Fibroblast of skin of right quadriceps (primary cell): ENCODE data around the gene YARS2.

ENCODE experiments used
- DNase-seq: peaks from one replicate; pipeline ENCODE4 v3.0.0-alpha.2; 2013

Gene YARS2

DNA sequence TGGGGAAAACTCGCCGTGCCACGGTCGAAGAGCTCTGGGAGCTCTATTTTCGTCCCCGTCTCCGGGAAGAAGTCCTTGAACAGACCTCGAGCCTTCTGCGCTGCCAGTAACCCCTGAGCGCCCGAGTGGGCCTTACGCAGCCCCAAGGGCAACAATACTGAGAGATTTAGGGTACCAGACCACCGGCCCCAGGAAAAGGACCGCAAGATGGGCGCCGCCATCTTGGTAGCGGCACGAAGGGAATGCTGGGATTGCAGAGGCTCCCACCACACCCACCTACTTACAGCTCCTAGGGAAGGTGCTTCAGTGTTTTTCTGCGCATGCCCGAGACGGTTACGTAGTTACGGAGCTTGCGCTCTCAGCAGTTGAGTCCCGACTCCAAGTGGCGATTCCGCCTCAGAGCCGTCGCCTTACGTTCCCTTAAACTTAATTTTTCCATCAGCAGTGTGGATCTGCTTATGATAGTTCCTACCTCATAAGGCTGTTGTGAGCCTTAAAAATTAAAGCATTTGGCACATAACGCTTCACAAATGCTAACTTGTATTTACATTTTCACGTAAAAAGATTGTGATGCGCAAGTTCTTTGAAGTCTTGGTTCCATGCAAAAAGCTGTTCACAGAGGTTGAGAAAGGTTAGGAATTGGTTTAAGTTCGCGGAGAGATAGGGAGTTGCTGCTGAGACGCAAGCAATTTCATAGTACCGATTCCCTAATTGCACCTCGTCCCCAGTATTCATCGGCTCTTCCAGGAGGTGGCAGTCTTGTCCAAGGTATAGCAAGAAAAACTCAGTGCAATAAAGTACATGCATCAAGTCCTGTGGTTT is at the start of gene YARS2:
TSS of gene YARS2 (minus strand) at position 244 of the 822 bp plus-strand sequence. CDS start at position 221, 23 bp downstream.
- peak; percentile 98 for DNase-seq

GRCh38 chr12:32804301-32804700 is 48.6 kb upstream of the YARS2 start:
- DNase-seq = no peak

DNA sequence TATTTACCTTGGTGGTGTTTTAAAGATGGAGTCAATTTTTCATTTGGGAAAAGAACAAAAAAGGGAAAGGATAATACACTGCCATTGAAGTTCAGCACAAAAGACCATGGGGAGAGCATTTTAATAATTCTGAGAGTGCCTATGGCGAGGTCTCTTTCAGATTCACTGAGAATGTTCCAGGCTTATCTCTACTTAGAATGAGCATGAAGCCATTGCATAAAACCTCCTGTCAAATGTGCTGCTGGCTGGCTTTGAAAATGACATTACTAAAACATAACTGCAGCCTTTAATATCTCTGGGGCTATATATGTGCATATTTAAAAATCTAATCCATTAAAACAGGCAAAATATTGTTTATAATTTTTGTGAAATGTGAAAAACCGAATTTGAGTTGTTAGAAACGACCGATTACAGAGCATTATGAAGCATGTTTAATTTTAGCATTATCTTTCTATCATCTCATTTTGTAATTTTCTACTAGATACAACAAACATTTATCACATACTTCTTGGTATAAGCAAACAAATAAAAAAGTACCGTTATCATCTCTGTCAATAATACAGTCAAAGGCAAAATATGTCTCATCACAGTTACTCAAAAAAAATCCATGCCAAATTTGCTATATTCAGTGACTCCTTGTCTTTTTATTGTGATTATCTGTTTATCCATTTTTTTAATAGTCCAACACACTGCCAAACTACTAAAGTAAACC is 45.7 kb upstream of the YARS2 start:
- no peak for DNase-seq

- DNase-seq = no peak
Observed at GRCh38 chr12:32794281-32794680, 38.6 kb upstream of the YARS2 start.

DNA sequence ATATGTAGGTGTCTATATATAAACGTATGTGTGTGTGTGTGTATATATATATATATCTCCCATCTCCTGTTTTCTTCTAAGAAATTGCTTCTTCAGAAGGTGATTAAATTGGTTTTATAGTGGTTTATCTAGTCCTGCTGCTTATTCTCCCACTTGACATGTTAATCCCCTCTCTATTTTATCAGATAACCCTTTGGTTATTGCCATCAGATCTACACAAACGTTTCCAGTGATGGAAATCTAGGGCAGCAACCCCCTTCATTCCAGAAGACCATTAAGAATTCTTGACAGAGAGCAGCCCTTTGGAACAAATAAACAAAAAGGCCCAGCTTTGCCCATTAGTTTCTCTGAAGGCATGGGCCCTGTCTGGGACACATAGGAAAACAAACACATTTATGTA is 34.2 kb upstream of the YARS2 start:
- DNase-seq = no peak

GRCh38 chr12:32789446-32789845 is 33.7 kb upstream of the YARS2 start:
- no peak for DNase-seq

- no peak for DNase-seq
Observed at GRCh38 chr12:32788405-32788804, 32.7 kb upstream of the YARS2 start.

- DNase-seq = no peak
Observed at GRCh38 chr12:32785557-32785956, 29.9 kb upstream of the YARS2 start.

DNA sequence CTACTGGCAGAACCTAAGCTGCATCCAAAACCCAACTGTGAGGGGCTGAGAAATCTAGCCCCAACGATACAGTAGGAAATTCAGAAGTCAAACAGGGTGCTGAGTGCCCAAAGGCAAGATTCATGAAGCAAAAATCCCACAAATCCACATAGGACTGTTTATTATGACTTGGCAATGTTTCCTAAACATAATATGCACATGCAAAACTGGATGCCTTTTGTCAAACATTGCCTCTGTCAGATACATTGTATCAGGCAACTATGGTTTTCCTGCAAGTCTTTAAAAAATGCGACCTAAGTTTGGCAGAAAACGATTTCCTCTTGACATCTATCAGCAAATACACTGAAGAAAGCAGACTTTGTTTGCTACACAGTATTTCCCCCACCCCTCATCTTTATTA is 27.3 kb upstream of the YARS2 start:
- DNase-seq = no peak

DNA sequence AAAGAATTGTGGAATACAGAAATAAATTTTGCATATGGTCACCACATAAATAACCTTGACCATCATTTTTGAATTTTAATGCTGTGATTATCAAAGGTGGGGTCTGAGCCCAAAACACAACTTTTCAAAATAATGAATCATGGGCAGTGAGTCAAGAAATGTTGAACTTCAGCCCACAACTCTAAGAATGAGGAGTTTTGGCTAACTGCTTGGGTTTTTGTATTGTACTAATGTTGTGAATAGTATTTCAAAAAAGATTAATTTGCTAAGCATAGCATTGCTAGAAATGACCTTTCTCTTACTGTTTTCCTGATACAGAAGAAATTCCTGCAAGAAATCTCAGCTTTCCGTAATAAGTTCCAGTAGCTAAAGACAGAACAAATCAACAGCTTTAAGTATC is 24.4 kb upstream of the YARS2 start:
- DNase-seq = no peak

- no peak for DNase-seq
Observed at GRCh38 chr12:32777691-32778175, 22.0 kb upstream of the YARS2 start.

- DNase-seq = no peak
Observed at GRCh38 chr12:32777159-32777558, 21.5 kb upstream of the YARS2 start.

- DNase-seq = no peak
Observed at GRCh38 chr12:32776258-32776657, 20.6 kb upstream of the YARS2 start.

DNA sequence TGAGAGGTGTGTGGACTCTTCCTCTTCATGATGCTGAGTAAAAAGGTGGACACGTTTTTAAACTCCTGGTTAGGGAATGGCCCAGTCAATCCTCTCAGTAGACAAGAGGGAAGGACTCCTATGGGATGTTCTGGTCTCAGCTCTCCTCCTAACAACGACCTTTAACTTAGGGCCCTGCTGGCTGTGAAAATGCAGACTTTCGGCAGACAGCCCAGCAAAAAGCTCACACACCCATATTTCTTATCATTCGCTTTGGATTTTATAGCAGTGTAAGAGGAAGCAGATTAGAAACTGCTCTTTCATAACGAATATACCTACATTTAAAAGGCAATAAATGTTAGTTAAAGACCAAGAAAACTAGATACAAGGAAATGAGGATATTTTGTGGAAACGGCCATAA is 18.0 kb upstream of the YARS2 start:
- DNase-seq = no peak

DNA sequence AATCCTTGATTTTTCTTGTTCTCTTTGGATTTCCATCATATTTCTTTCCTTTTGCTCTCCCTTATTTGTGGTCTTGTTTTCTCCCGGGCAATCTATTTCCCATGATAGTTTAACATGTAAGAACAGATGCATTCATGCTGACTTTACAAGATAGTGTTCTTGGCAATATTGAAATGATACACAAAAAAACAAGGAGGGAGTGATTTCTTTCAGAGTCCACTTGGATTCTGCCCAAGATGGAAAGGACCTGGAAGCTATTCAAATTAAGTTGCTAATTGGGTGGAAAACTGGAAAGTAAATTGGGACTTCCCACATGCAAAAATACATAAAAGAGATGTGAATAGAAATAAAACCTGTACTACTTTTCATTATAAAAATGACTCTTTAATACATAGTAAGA is 14.4 kb upstream of the YARS2 start:
- DNase-seq = no peak

DNA sequence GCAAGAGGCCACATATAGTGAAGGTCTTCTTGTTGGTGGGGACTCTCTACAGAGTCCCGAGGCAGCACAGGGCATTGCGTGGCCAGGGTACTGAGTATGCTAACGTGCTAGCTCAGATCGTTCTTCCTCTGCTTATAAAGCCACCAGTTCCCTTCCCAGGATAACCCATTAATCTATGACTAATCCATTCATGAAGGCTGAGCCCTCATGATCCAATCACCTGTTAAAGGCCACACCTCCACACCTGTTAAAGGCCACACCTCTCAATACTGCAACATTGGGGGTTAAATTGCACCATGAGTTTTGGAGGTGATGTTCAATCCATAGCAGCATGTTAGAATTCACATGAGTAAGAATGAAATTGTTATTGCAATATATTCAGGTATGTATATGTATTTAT is 12.8 kb upstream of the YARS2 start:
- DNase-seq = no peak

GRCh38 chr12:32765906-32766305 is 10.2 kb upstream of the YARS2 start:
- DNase-seq = no peak

DNA sequence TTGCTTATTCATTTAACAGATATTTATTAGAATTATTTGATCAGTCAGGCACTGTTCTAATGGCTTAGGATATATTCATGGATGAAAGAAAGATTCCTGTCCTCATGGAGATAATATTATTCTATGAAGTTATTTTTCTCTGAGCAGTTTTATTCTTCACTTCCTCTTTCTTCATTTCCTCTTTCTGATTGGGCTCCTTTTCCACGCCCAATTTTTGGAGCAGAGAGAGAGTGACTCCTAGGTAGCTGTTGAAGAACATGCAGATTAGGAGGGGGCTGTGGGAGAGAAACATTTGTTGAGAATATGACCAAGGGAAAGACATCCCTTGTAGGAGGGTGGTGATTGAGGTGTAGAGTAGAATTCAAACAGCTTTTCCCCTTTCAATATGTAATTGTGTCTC is 6.0 kb upstream of the YARS2 start:
- no peak for DNase-seq

- DNase-seq = no peak
Observed at GRCh38 chr12:32757157-32757556, 1.5 kb upstream of the YARS2 start.

DNA sequence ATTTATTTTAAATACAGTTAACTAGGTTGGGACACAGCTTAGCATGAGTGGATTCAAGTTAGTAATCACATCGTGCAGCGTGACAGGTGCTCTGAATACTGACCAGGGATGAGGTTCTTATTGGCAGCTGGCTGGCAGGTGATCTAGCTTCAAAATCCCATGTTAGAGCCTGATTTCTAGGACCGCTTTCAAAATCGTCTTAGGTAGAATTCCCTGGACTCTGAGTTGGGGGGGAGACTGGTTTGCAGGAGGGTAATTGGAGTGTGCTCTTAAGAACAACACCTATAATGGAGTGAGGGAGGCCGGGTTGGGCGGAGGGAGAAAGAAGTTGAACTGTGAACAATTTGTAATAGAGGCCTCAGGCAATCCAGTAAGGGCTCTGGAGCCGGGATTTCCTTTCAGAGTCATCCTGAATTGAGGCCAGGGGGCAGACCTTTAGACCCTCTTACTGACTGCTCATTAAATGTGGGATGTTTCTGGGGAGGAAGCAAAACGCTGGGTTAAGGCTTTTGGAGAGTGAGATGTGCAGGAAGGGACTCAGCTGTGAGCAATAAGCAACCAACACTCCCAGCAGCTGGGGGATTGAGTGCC is 874 bp upstream of the YARS2 start:
- DNase-seq = no peak

DNA sequence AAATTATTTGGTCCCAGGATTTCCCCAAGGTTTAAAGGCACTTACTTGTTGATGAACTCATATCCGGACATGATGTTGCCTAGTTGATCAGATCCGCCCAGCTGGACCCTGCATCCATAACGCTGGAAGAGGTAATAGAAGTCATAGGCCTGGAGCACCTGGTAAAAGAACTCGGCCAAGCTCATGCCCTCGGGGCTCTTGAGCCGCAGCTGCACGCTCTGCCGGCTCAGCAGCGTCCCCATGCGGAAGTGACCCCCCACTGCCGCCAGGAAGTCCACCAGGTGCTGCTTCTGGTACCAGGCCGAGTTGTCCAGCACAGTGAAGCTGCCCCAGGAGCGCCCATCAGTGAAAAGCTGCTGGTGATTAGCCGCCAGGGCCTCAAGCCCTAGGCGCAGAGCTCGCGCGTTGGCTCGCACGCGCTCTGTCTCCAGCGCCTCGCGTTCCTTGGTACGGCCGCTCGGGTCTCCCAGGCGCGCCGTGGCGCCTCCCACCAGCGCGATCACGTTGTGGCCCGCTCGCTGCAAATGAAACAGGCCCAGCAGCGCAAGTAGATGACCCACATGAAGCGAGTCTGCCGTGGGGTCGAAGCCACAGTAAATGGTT is 545 bp downstream of the YARS2 start:
- peak; percentile 75 for DNase-seq

DNA sequence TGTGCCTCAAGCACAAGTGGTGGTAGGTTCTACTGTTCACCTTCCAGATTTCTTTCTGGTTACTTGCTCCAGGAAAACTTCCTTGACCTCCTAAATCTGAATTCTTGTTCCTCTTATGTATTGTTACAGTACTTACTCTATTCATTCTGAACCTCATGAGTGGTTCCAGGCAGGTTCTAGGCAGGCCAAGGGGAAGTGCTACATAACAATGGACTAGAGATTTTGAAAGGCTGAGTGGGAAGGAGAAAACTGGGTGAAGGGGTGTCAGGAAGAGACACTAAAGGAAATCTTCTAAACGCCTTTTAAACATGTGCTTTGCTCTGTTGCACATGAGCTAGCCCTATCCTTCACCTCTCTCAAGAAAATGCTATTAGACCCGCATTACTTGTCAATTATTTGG is 1.6 kb downstream of the YARS2 start:
- no peak for DNase-seq

DNA sequence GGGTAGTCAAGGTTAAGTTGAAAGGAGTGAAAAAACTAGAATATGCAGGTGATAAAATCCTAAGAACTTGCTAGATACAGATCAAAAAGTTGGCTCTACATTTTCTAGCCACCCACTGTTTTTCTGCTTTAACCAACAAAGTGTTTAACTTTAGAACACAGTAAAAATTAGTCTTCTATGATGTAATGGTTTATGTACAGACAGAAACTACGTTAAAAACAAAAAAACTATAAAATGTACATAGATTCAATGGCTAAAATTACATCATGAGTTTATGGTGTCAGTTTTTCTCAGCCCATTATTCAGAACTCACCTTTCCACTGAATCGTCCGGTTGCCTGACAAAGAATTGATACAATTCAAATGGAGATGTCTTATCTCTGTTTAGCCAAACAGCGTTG is 2.1 kb downstream of the YARS2 start:
- no peak for DNase-seq

DNA sequence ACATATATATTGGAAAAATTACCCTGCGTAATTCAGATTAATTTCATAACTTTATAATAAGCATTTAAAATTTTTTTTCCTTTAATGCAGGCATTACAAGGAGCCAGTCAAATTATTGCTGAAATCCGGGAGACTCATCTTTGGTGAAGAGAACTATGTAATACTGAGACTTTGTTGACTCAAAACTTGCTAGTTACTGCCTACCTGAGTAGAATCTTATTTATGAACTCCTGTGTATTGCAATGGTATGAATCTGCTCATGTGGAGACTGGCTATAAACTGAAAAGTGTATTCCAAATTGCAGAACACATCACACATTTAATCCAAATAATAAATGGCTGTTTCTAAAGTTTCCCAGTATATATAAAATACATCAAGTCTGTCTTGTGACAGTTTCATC is 12.4 kb downstream of the YARS2 start:
- DNase-seq = no peak
